H54 (cell line): ENCODE results near the gene ASCC1.
A peak's percentile ranks its signal among the peaks of the same experiment; 100 is the strongest.

Experiments
- DNase-seq: peaks from one replicate; pipeline ENCODE4 v3.0.0; 2011; ENCODE audit warnings: low spot score, mixed read lengths; ENCODE audit not compliant: insufficient read length
- FAIRE-seq: peaks from 3 replicates; lab custom pipeline; 2011; peaks lifted over from hg19 to GRCh38; lab: Jason Lieb, UNC
- POLR2A ChIP-seq: IDR thresholded peaks from 2 replicates; pipeline ENCODE4 v1.6.1; 2011; ENCODE audit warnings: low read depth, mild to moderate bottlenecking, low read length

ASCC1 gene

GRCh38 chr10:72059843-72060822 is 155.9 kb downstream of the ASCC1 start:
- DNase-seq (no peak), FAIRE-seq (no peak)
- TF ChIP-seq POLR2A: no peak

- no peak for TF ChIP-seq POLR2A
- FAIRE-seq: no peak
- no peak for DNase-seq
These were observed 156.9 kb downstream of the ASCC1 start for GRCh38 chr10:72058989-72059842.

GRCh38 chr10:72058347-72058898 is 157.7 kb downstream of the ASCC1 start:
- TF ChIP-seq POLR2A: no peak
- no peak for FAIRE-seq
- no peak for DNase-seq

- DNase-seq (no peak), FAIRE-seq (no peak)
- no peak for TF ChIP-seq POLR2A
These were observed 158.9 kb downstream of the ASCC1 start for GRCh38 chr10:72056932-72057751.

- no peak for DNase-seq
- TF ChIP-seq POLR2A: no peak
- no peak for FAIRE-seq
These were observed 160.0 kb downstream of the ASCC1 start for GRCh38 chr10:72056113-72056512.

- no peak for DNase-seq
- TF ChIP-seq POLR2A: no peak
- FAIRE-seq: no peak
These were observed 162.4 kb downstream of the ASCC1 start for GRCh38 chr10:72053690-72054089.

GRCh38 chr10:72050873-72051272 is 165.2 kb downstream of the ASCC1 start:
- TF ChIP-seq POLR2A: no peak
- FAIRE-seq (no peak), DNase-seq (no peak)

- TF ChIP-seq POLR2A: no peak
- FAIRE-seq: no peak
- no peak for DNase-seq
These were observed 165.9 kb downstream of the ASCC1 start for GRCh38 chr10:72049969-72050781.

- FAIRE-seq (no peak), DNase-seq (no peak)
- TF ChIP-seq POLR2A: no peak
These were observed 166.6 kb downstream of the ASCC1 start for GRCh38 chr10:72049472-72049871.

- FAIRE-seq (peak; percentile 98), DNase-seq (peak; percentile 93)
- no peak for TF ChIP-seq POLR2A
These were observed 167.5 kb downstream of the ASCC1 start for GRCh38 chr10:72048450-72049124.
